ENCODE data around the gene ASF1B.
A peak's percentile ranks its signal among the peaks of the same experiment; 100 is the strongest.

Gene ASF1B

GRCh38 chr19:14078411-14078810 is 58.0 kb downstream of the ASF1B start:
- H4K20me1 ChIP-seq, result peaks cover 0 to 9% (median 0%) of the 10 kb centered on the region in 11 experiments; a peak in 3 of 22 replicates
- TF ChIP-seq Cebpa-rat (IDR thresholded peaks at IDR 0.05), result no peak
- peaks cover 47 to 82% (median 69%) of the 10 kb centered on the region in 10 experiments for H3K4me1 ChIP-seq
- H3K9ac ChIP-seq, result peak overlapping the region in 4 of 11 experiments; percentile 3 to 50 (median 30); a peak in 3 of 22 replicates
- no peak overlapping the region for H3K4me3 ChIP-seq
- peak overlapping the region; percentile 25 to 94 (median 58) for H3K4me2 ChIP-seq
- H3K36me3 ChIP-seq, result no peaks in the 10 kb centered on the region; a peak in 2 of 22 replicates
- peak overlapping the region in 4 of 11 experiments; percentile 0 to 64 (median 46); a peak in 5 of 22 replicates for H3K27ac ChIP-seq
- H3K27me3 ChIP-seq, result peaks cover 11 to 19% (median 17%) of the 10 kb centered on the region in 11 experiments; a peak in 21 of 22 replicates
- no peaks in the 10 kb centered on the region for H3K9me3 ChIP-seq (replicated peaks in 1 of 11)

GRCh38 chr19:14073925-14074838 is 62.2 kb downstream of the ASF1B start:
- Histone ChIP-seq H3K27me3 (peaks cover 15 to 38% (median 34%) of the 10 kb centered on the region in 11 experiments; a peak in 21 of 22 replicates), H3K27ac (peak overlapping the region in 4 of 11 experiments; percentile 17 to 54 (median 45); a peak in 6 of 22 replicates), H3K9me3 (replicated peaks in 1 of 11) (no peaks in the 10 kb centered on the region), H3K4me1 (peaks cover 48 to 74% (median 56%) of the 10 kb centered on the region in 10 experiments), H3K9ac (peak overlapping the region; percentile 48 to 80 (median 72)), H4K20me1 (peaks cover 0 to 9% (median 0%) of the 10 kb centered on the region in 11 experiments; a peak in 6 of 22 replicates), H3K4me3 (peak overlapping the region; percentile 58 to 87 (median 68)), H3K4me2 (peak overlapping the region; percentile 90 to 100 (median 99)), H3K36me3 (no peaks in the 10 kb centered on the region)
- TF ChIP-seq Cebpa-rat (IDR thresholded peaks at IDR 0.05), result no peak

- peak overlapping the region; percentile 48 to 80 (median 72) for H3K9ac ChIP-seq
- H4K20me1 ChIP-seq, result peaks cover 0 to 9% (median 0%) of the 10 kb centered on the region in 11 experiments; a peak in 6 of 22 replicates
- no peaks in the 10 kb centered on the region for H3K9me3 ChIP-seq (replicated peaks in 1 of 11)
- H3K4me1 ChIP-seq, result peaks cover 41 to 66% (median 51%) of the 10 kb centered on the region in 10 experiments
- TF ChIP-seq Cebpa-rat (IDR thresholded peaks at IDR 0.05), result no peak
- H3K4me2 ChIP-seq, result peak overlapping the region; percentile 90 to 100 (median 99)
- no peaks in the 10 kb centered on the region for H3K36me3 ChIP-seq
- H3K27me3 ChIP-seq, result peaks cover 15 to 38% (median 34%) of the 10 kb centered on the region in 11 experiments; a peak in 21 of 22 replicates
- peak overlapping the region in 6 of 11 experiments; percentile 17 to 55 (median 45); a peak in 8 of 22 replicates for H3K27ac ChIP-seq
- H3K4me3 ChIP-seq, result peak overlapping the region; percentile 58 to 87 (median 68)
Measured at GRCh38 chr19:14073261-14073924, 63.0 kb downstream of the ASF1B start.

- Histone ChIP-seq H3K27ac (peak within 1 kb of the TSS in 6 of 11 experiments; percentile 17 to 55 (median 50); a peak in 10 of 22 replicates), H3K4me3 (peak within 1 kb of the TSS; percentile 58 to 87 (median 68)), H3K9me3 (replicated peaks in 1 of 11) (no peaks in the 10 kb centered on the region), H3K36me3 (no peaks in the 10 kb centered on the region), H3K4me2 (peak within 1 kb of the TSS; percentile 90 to 100 (median 99)), H3K9ac (peak within 1 kb of the TSS; percentile 48 to 80 (median 72)), H4K20me1 (peaks cover 0 to 9% (median 0%) of the 10 kb centered on the region in 11 experiments; a peak in 6 of 22 replicates), H3K27me3 (peaks cover 15 to 38% (median 34%) of the 10 kb centered on the region in 11 experiments; a peak in 21 of 22 replicates), H3K4me1 (peaks cover 34 to 61% (median 47%) of the 10 kb centered on the region in 10 experiments)
- TF ChIP-seq Cebpa-rat (IDR thresholded peaks at IDR 0.05), result no peak
Measured at GRCh38 chr19:14072535-14073260, 63.7 kb downstream of the ASF1B start, which contains the start of gene MISP3. Gene MISP3, plus strand, starts transcription at chr19:14072786. Its CDS starts 524 bp downstream, at chr19:14073310.

- Histone ChIP-seq H4K20me1 (peaks cover 0 to 9% (median 0%) of the 10 kb centered on the region in 11 experiments; a peak in 6 of 22 replicates), H3K36me3 (no peaks in the 10 kb centered on the region), H3K4me2 (no peak overlapping the region), H3K4me1 (peaks cover 12 to 43% (median 36%) of the 10 kb centered on the region in 10 experiments), H3K27me3 (peaks cover 15 to 38% (median 34%) of the 10 kb centered on the region in 11 experiments; a peak in 21 of 22 replicates), H3K9me3 (replicated peaks in 1 of 11) (no peaks in the 10 kb centered on the region), H3K27ac (no peak overlapping the region), H3K9ac (no peak overlapping the region), H3K4me3 (no peak overlapping the region)
- no peak for TF ChIP-seq Cebpa-rat (IDR thresholded peaks at IDR 0.05)
Measured at GRCh38 chr19:14070268-14071050, 65.9 kb downstream of the ASF1B start.

Measured in BLaER1 treated with 17β-estradiol and CSF1 and Interleukin-3, amounts not matched to agents 10 nM and 100 nM (cell line).